AG09309 (cell line): ENCODE data around the gene HOXC12.

Experiments
- DNase-seq: peaks from one replicate; pipeline ENCODE4 v3.0.0-alpha.2; 2010; ENCODE audit warnings: low read depth
- H3K4me3 ChIP-seq: 2 replicates; pipeline ENCODE4 v1.5.1; 2011; ENCODE audit warnings: mild to moderate bottlenecking, low read depth, low read length, moderate library complexity; ENCODE audit not compliant: control insufficient read depth
- TF ChIP-seq, protein P1 (sequence below): IDR thresholded peaks from 2 replicates; pipeline ENCODE4 v1.5.1; 2011; ENCODE audit warnings: mild to moderate bottlenecking, low read depth, low read length, inconsistent platforms; ENCODE audit not compliant: insufficient read depth, control insufficient read depth; ENCODE audit errors: missing control alignments

The HOXC12 gene

GRCh38 chr12:53949631-53950436, 4.9 kb upstream of the HOXC12 start:
- TF ChIP-seq, protein P1, sequence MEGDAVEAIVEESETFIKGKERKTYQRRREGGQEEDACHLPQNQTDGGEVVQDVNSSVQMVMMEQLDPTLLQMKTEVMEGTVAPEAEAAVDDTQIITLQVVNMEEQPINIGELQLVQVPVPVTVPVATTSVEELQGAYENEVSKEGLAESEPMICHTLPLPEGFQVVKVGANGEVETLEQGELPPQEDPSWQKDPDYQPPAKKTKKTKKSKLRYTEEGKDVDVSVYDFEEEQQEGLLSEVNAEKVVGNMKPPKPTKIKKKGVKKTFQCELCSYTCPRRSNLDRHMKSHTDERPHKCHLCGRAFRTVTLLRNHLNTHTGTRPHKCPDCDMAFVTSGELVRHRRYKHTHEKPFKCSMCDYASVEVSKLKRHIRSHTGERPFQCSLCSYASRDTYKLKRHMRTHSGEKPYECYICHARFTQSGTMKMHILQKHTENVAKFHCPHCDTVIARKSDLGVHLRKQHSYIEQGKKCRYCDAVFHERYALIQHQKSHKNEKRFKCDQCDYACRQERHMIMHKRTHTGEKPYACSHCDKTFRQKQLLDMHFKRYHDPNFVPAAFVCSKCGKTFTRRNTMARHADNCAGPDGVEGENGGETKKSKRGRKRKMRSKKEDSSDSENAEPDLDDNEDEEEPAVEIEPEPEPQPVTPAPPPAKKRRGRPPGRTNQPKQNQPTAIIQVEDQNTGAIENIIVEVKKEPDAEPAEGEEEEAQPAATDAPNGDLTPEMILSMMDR, result no peak
- H3K4me3 ChIP-seq, result no peak overlapping the region
- DNase-seq, result no peak

- no peak for DNase-seq
- TF ChIP-seq, protein P1, result no peak
Observed at GRCh38 chr12:53950437-53950773, 4.3 kb upstream of the HOXC12 start.

DNA sequence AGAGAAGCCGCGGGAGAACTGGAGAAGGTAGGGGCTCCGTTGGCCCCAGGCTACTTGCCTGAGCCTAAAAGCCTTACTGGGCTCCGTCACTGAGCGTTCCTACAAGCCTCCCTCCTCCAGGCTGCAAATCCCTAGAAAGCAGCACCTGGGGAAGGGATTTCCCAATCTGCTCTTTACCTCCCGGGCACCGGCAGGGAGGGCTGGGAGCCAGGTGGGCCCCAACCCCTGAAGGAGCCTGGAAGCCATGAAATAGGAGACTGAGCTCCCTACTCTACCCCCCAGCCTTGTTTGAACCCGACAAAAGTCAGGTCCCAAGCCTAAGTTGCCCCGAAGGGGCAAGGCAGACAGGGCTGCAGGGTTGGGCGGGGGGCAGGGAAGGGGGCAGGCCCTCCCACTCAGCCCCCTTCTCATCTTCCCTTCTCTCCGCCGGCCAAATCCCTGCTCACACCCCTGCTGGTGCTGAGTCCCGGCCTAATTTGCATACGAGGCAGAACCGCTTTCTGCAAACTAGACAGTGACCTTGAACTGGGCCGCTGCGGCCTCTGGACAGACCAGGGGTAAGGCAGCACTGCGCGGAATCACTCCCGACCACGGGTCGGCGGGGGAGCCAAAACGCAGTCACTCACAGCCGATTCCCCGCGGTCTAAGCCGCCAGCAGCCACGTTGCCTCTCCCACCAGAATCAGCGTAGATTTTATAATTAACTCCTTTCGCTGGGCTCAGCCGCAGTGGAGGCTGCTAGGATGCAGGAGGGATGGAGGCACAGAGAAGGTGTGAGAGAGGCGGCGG, 3.7 kb upstream of the HOXC12 start:
- TF ChIP-seq, protein P1, result no peak

More at GRCh38 chr12:53950437-53950773, 4.3 kb upstream of the HOXC12 start:
- H3K4me3 ChIP-seq, result no peak overlapping the region

GRCh38 chr12:53951577-53952334, 2.9 kb upstream of the HOXC12 start:
- TF ChIP-seq, protein P1, result no peak
- no peak overlapping the region for H3K4me3 ChIP-seq
- no peak for DNase-seq

More for the DNA sequence above, 3.7 kb upstream of the HOXC12 start:
- H3K4me3 ChIP-seq, result no peak overlapping the region
- DNase-seq, result no peak

DNA sequence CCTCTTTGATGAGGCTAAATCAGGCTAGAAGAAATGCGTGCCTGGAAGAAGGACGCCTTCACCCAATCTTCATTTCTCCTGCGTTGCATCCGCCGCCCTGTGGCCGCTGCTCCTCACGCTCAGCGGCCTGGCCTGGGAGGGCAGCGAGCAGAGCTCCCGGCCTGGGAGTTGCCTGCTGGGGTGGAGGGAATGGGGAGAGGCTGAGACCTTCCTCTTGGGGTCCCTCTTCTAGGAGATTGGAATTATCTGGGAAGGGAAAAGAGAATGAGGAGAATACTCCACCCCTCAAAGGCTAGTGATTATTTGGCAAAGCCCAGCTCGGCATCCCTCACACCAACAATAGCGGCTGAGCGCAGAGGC, 2.4 kb upstream of the HOXC12 start:
- TF ChIP-seq, protein P1, result no peak
- no peak overlapping the region for H3K4me3 ChIP-seq
- DNase-seq, result no peak
